Caki2 (cell line): ENCODE data around the gene AGMO. TPM values are rescaled to one million over a fixed set of nuclear protein-coding genes. Genes with fewer than 3 reads are reported as not detected.
"Not testable (repeated sequence)": the region's sequence is repeated elsewhere in the genome, so short reads cannot be mapped to it uniquely, and the experiment has no call there.

Source experiments
- DNase-seq: peaks from one replicate; pipeline ENCODE4 v3.0.0-alpha.2; 2015; ENCODE audit warnings: low read depth
- in situ Hi-C: cut with HindIII; loops from 2 replicates; pipeline ENCODE4 v1.10.0; 2016; ENCODE audit warnings: low sequenced_read_pairs, low pct_unique_long_range_greater_than_20kb, mixed read lengths
- total RNA-seq: library from RNA; depleted of rRNA; stranded (reverse); fragments of >200 nt; shearing (Covaris generic); gene quantifications from 2 replicates; pipeline ENCODE4 v1.2.3, GENCODE V29; 2014; ENCODE audit warnings: low replicate concordance

AGMO gene
- total RNA-seq, 1 experiment from 2014 or later: 1.3 TPM

DNA sequence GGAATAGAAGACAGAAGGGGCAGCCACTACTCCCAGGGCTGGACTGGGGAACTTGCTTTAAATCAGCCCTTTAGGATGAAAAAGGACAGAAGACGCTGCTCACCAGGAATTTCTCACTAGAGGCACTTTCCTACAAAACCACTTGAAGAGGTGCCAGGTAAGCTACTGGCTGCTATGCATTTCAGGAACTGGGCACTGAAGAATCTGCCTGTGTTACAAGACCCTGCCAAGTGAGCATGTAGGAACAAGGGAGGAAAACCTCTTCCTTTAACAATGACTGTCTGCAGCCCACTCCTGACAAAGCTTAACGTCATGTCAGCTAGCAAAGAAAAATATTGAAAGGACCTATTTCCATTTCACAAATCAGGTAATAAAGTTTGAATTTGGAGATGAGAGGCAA is 5.8 kb upstream of the AGMO start:
- DNase-seq: no peak
- in situ Hi-C loops: no loop called here

DNA sequence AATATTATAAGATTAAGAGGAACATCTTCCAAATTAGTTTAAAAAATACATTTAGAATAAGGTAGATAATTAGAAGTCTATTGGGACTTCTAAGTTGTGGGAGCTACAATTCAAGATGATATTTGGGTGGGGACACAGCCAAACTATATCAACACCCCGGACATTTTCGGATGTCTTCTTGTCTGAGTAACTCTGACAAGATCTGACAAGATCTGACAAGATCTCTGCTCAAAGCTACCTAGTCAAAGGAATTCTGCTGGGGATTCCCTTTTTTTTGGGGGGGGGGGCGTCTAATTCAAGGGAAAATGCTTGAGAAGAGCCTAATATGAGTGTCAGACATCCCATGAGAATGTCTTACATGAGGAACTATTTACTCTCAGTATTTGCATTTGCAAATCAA is 5.2 kb upstream of the AGMO start:
- no peak for DNase-seq
- in situ Hi-C loops: no loop called here

DNA sequence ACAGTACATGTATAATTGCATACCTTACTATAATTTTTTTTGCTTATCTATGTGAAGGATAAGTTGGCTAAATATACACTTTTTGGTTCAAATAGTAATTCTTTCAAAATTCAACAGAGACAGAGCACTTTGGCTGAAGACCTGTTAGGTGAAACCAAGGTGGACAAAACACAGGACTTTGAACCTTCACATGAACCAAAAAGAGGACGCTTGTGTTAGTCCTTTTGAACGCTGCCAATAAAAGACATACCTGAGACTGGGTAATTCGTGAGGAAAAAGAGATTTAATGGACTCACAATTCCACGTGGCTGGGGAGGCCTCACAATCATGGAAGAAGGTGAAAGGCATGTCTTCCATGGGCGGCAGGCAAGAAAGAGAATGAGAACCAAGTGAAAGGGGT is 4.7 kb upstream of the AGMO start:
- in situ Hi-C loops: no loop called here
- no peak for DNase-seq

DNA sequence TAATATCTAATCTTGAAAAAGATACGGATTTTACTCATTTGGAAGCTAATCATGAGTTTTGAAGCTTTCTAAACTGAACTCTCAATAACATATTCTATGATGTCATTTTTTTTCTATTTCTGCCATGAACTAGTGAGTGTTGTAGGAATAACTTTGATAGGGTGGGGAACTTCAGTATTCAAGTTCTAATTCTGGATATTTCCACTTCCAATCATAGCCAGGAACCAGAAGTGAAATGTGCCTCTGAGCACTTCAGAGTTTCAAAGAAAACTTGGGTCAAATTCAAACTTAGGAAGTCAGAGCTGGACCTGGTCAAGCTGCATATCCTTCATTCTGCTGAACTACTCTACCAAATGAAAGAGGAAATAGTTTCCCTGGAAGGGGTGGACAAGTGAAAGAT is 847 bp downstream of the AGMO start:
- DNase-seq: no peak
- in situ Hi-C loops: no loop called here

DNA sequence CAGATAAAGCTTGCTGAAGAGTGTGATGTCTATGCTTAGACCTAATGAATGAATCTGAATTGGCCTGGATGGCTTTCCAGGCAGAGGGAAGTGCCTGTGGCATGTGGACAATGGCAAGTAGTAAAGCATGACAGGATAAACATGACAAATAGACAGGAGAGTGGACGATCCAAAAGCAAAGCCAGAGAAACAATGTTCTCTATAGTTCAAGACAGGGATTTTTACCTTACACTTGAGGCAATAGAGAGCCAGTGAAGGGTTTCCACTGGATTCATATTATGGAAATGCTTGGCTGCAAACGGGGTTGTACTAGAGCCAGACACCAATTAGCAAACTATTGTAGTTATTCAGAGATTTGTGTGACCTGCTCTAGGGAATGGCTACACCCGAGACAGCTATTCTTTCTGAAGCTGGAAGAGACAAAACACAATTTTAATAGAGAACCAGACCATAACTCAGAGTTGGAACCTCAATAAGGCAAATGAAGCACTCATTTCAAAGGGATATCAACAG is 2.3 kb downstream of the AGMO start:
- in situ Hi-C loops: no loop called here
- peak; percentile 69 for DNase-seq

DNA sequence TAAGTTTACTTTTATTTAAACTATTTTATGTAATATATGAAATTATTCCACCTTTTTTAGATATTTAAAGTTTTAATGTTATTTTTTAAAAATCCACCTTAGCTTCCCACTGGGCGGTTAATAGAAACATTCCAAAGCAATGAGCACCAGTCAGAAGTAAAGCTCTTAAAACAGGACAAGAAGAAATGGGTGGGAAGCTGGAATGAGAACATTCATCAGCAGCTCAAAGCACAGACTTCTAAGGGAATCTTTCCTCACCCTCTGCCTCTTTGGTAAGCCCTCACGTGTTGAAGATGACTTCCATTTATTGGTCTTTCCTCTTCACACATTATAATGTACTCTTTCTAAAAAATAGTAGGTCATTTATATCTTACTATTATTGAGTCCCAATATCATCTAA is 3.1 kb downstream of the AGMO start:
- peak; percentile 45 for DNase-seq
- in situ Hi-C loops: no loop called here

DNA sequence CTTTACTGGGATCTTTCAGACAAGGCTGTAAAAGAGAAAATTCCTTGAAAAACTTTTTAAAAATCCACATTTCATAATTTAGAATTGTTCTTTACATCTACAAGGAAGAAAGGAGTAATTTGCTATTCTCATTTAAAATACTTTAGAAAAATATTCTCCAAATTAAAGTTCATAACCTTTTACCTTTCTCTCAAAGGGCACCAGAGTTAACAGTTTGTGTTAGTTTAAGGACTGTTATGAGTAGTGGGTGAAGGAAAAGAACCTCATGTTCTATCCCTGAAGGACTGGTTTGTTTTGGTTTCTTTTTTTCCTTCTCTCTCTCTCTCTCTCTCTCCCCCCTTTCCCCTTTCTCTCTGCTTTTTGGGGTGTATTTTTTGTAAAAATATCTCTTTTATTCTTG is 4.1 kb downstream of the AGMO start:
- DNase-seq: no peak
- in situ Hi-C loops: no loop called here

DNA sequence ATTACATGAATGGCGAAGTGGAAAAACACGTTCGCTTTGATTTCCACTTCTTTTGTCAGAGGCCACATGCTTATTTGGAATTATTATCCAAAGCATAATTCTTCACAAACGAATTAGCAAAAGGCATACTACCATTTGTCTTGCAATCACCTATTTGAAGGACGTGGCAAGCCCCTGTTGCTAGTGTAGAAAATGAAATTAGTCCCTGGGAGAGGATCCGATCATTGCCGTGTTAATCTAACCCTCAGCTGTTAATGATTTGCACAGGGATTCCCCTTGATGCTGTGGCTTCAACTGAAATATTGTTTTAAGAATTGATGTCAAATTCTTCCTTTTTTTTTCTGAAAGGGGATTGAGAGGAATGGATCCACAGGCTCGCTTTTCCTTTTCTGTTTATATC is 4.6 kb downstream of the AGMO start:
- in situ Hi-C loops: no loop called here
- peak; percentile 77 for DNase-seq

DNA sequence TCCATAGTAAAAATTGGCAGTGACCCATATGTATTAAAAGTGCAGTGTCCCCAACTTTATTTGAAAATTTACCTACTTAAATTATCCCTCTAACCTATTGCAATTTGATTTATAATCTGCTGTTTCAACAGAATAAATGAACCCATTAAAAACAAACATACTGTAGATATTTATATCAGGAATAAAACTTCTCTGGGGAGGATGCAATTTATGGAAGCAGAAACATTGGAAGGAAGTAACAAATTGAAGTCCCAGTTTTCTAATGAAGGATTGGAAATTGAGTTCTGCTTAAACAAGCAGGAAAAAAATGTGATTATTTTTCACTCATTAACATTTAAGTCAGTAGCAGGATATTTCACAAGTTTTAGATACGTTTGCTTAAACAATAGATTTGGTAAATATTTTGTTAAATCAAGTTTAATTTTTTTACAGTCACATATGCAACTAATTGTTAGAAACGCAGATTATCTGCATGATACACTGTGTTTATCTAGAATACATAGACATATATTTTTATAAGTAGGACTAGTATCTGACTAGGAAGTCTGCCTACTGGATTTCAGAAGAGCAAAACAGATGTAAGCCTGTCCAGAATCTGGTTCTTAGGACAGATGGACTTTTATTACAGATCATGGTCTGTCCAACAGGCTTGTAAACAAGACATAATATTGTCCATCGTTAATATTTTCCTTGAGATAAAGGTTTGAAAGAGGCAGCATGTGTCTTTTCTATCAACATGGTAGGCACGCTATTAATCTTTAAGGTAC is 5.3 kb downstream of the AGMO start:
- in situ Hi-C loops: no loop called here
- DNase-seq: no peak

DNA sequence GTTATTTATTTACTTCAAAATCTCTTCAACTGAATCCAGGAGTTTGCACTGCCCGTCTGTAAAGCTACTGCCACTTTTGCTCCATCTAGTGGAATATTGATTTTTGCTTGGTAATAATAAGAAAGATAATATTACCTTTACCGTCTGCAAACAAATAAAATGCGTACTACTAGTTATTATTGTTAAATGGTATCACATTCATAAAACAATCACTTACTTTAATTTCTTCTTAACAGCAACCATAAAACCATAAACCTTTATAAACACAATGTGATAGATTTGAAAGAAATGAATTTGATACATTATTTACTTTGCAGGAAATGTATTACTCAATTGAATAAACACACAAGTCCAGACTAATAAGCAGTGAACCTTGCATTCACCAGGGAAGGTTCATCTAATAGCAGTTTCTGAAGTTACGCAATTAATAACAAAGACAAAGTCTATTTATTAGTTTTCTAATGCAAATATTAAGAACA is 6.4 kb downstream of the AGMO start:
- DNase-seq: peak; percentile 36
- in situ Hi-C loops: no loop called here

DNA sequence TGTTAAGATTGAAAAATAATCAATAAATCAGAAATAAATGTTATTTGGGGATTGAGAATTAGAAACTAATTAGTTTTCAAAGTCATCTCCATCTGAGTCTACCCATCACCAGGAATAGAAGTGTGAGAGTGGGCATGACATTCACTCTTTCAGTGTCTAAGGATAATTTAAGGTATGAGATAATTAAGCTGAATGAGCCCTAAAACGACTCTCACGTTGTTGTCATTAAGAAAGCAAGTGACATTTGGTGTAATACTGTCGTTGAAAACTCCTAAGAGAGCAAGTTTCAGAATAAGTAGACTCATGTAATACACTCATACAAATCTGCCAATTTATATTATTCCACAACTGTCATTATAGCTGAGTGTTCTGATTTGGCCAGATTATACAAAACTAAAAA is 7.1 kb downstream of the AGMO start:
- in situ Hi-C loops: no loop called here
- no peak for DNase-seq

DNA sequence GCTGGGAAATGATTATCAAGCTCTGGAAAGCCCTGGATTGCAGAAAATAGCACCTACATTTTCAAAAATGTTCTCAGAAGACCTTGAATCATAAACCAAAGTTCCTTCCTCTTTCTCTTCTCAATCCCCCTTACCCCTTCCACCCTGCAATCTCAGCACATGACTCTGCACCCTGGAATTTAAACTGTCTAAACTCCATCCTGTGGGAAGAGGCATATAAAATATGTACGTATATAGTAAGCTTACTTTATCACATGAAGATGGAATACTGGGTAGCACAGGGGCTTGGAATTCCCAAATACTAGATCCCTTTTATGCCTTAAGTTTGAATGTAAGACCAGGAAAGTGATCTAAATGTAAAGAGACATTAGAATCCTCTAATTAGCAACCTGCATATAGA is 7.7 kb downstream of the AGMO start:
- no peak for DNase-seq
- in situ Hi-C loops: no loop called here

DNA sequence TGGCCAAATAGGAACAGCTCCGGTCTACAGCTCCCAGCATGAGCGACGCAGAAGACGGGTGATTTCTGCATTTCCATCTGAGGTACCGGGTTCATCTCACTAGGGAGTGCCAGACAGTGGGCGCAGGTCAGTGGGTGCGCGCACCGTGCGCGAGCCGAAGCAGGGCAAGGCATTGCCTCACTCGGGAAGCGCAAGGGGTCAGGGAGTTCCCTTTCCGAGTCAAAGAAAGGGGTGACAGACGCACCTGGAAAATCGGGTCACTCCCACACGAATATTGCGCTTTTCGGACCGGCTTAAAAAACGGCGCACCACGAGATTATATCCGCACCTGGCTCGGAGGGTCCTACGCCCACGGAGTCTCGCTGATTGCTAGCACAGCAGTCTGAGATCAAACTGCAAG is 14.5 kb downstream of the AGMO start:
- DNase-seq, in situ Hi-C loops: not testable (repeated sequence)

DNA sequence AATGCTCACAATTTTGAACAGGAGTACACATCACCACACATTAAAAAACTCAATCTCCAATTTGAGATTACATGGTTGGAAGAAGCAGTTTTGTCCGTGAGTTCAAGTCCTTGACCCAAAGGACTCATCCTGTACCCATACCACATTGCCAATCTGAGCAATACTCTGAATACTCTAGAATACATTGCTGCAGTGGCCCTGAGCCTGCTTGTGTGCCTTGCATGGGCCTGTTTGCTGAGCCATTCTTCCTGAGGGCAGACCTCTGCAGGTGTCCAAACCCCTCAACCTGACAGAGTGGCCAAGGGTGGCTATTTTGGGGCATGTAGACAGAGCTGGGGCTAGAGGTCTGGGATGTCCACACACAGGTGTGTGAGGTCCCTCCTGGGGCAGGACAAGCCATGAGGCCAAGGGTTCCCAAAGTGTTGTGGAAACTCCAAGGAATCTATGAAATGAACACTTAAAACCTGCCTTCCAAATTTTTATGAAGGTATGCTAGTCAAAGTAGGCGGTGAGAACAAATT is 15.5 kb downstream of the AGMO start:
- in situ Hi-C loops: no loop called here
- no peak for DNase-seq

DNA sequence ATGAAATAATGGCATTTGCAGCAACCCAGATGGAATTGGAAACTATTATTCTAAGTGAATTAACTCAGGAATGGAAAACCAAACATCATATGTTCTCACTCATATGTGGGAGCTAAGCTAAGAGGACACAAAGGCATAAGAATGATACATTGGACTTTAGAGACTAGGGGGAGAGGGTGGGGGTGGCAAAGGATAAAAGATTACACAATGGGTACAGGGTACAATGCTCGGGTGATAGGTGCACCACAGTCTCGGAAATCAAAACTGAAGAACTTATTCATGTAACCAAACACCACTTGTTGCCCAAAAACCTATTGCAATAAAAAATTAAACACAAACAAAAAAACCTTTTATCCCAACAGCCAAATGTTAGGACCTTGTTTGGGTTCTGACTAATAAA is 17.8 kb downstream of the AGMO start:
- DNase-seq: no peak
- in situ Hi-C loops: no loop called here

DNA sequence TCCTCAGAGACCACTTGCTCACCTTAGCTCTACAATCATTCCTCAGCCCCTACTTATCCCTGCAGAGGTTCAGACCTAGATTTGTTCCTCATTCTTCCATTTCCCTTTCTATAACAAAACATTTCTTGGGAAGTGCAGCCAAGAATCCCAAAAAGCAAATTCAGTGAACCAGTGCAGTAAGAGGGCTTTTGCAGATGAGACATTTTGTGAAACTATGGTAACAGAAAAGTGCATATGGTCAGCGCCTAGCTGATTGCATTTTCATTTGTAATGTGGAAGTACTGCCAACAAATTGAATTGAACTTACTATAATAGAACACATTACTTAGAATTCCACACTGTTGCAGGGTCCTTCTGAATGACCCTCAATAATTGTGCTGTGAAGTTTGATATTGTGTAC is 18.6 kb downstream of the AGMO start:
- no peak for DNase-seq
- in situ Hi-C loops: no loop called here

DNA sequence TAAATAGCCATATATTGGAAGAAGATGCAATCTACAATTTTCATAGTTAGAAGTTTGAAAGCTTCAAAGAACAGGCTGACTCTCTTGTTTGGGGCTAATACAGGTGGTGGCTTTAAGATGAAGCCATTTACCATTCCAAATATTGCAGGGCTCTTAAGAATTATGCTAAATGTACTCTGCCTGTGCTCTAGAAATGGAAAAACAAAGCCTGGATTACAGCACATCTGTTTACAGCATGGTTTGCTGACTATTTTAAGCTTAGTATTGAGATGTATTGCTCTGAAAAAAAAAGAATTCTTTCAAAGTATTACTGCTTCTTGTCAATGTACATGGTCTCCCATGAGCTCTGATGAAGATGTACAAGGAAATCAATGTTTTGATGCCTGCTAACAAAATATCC is 34.2 kb downstream of the AGMO start:
- in situ Hi-C loops: no loop called here
- DNase-seq: no peak

DNA sequence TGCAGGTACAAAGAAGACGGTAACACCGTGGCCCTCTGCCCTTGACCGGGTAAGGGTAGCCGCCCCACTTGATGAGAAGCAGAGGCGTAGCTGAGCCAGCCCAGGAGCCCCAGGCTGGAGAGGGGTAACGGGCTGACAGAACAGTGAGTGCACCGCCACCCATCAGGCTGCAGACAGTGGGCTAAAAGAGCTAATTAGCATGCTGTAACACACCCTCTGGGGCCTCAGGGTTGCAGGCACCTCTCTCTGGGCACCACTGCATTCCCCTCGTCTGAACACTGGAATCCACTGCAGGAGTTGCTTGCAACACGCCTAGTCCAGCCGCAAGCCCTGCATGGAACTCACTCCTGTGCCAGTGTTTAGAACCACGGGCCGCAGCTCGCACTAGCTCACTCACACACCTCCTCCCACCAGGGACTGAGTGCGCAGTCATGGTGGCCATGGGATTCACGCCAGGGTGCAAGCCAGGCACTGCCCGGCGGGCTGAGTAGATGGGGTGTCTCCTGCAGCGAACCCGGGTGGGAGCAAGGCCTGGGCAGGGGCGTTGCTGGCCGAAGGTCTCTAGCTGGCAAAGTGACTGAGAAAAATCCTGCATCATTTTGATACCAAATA is 36.1 kb downstream of the AGMO start:
- DNase-seq: no peak
- in situ Hi-C loops: no loop called here

DNA sequence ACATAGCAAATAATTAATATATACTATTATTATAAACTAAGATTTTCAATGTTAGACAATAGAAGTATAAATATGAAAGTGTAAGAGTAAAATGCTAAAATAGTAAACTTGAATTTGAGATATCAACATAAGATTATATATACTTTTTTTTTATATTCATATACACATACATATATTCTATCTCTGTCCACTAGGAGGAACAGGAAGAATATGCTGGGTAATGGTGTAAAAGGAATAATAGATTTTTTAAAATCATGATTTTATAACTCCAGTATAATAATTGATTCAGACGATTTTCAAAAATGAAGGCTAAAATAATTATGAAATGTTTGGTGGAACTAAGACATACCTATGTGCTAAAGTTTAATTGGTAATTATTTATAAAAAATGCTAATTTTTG is 37.7 kb downstream of the AGMO start:
- DNase-seq: no peak
- in situ Hi-C loops: no loop called here

DNA sequence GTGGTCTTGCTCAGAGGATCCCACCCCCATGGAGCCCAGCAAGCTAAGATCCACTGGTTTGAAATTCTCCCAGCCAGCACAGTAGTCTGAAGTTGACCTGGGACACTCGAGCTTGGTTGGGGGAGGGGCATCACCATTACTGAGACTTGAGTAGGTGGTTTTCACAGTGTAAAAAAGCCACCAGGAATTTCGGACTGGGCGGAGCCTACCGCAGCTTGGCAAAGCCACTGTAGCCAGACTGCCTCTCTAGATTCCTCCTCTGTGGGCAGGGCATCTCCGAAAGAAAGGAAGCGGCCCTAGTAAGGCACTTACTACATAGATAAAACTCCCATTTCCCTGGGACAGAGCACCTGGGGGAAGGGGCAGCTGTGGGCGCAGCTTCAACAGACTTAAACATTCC is 44.0 kb downstream of the AGMO start:
- in situ Hi-C loops: not testable (repeated sequence)

More for the DNA sequence above, 44.0 kb downstream of the AGMO start:
- DNase-seq: not testable (repeated sequence)
